GM12873 (cell line): ENCODE data around the gene EIF3L.

Experiments used
- TF ChIP-seq, protein P1 (sequence below): IDR thresholded peaks from 2 replicates; pipeline ENCODE4 v1.5.1; 2012; ENCODE audit warnings: low read depth, mild to moderate bottlenecking, moderate library complexity, low read length, control low read depth; ENCODE audit not compliant: insufficient read depth; ENCODE audit errors: missing control alignments

Gene EIF3L

GRCh38 chr22:37912171-37912570 is 63.0 kb downstream of the EIF3L start:
- TF ChIP-seq, protein P1, sequence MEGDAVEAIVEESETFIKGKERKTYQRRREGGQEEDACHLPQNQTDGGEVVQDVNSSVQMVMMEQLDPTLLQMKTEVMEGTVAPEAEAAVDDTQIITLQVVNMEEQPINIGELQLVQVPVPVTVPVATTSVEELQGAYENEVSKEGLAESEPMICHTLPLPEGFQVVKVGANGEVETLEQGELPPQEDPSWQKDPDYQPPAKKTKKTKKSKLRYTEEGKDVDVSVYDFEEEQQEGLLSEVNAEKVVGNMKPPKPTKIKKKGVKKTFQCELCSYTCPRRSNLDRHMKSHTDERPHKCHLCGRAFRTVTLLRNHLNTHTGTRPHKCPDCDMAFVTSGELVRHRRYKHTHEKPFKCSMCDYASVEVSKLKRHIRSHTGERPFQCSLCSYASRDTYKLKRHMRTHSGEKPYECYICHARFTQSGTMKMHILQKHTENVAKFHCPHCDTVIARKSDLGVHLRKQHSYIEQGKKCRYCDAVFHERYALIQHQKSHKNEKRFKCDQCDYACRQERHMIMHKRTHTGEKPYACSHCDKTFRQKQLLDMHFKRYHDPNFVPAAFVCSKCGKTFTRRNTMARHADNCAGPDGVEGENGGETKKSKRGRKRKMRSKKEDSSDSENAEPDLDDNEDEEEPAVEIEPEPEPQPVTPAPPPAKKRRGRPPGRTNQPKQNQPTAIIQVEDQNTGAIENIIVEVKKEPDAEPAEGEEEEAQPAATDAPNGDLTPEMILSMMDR: no peak

GRCh38 chr22:37913233-37913721 is 64.1 kb downstream of the EIF3L start:
- TF ChIP-seq, protein P1: no peak

GRCh38 chr22:37916311-37916710 is 67.1 kb downstream of the EIF3L start:
- TF ChIP-seq, protein P1: no peak

DNA sequence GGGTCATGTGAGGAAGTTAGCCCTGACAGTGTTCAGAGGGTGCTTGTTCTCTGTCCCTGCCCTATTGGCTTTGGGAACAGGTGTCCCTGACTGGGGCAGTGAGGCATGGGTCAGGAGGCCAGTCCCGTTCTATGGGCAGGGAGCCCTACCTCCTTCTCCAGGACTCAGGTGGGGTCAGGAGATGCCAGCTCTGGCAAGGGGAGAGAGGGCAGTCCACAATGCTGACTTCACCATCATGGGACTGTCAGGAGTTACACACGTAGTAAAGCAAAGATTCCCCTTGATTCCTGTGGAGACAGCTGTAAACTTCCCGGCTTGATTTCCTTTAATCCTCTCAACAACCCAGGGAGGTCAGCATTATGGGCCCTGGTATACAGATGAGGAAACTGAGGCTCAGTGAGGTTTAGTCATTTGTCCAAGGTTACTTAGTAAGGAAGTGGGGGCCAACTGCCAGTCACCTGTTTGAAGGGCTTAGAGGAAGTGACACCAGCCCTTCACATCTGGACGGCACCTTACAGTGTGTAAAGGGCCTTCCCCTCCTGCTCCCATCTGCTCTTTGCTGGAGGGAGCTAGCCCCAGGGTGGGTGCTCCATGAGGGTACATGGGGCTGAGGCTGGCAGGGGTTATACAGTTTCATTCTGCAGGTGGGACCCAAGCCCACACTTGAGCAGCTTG is 68.8 kb downstream of the EIF3L start:
- TF ChIP-seq, protein P1: no peak

DNA sequence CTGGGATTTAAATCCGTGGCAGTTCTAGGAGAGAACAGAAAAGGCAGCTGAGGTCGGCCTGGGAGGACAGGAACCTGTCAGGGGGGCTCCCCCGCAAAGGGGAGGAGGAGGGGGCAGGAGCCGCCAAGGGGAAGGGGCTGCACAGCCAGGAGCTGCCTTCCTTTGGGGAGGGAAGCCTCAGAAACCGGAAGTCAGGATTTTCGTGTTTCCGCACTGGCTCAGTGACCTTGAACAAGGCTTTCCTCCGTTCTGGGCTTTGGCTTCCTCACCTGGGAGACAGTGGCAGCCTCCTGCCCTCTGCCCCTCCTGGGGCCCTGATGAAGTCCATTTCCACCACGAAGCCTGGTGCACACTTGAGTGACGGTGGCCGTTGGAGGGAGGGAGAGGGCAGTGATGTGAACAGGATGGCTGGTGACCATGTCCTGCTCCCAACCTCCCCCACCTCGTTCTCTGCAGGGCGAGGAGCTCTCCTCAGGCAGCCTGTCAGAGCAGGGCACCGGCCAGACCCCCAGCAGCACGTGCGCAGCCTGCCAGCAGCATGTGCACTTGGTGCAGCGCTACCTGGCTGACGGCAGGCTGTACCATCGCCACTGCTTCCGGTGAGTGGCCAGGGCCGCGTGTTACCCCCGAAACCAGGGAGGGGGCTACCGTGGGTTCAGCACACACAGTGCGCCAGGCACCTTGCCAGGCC is 69.5 kb downstream of the EIF3L start:
- TF ChIP-seq, protein P1: no peak

- TF ChIP-seq, protein P1: no peak
Measured at GRCh38 chr22:37920126-37920525, 70.9 kb downstream of the EIF3L start.

- TF ChIP-seq, protein P1: no peak
Measured at GRCh38 chr22:37922191-37922590, 73.0 kb downstream of the EIF3L start.
